Chondrocyte (in vitro differentiated cells): ENCODE data around the gene SKP1. TPM values are rescaled to one million over a fixed set of nuclear protein-coding genes. Genes with fewer than 3 reads are reported as not detected.

Experiments
- DNase-seq: peaks from one replicate; pipeline ENCODE4 v3.0.0; 2021; ENCODE audit warnings: mixed read lengths, low spot score
- H3K27ac Mint-ChIP-seq: one replicate; pipeline ENCODE4 v1.8.0; 2021; ENCODE audit warnings: mild to moderate bottlenecking, moderate library complexity, mixed read lengths; ENCODE audit not compliant: unreplicated experiment
- H3K27me3 Mint-ChIP-seq: 2 replicates; pipeline ENCODE4 v1.8.0; 2021; ENCODE audit warnings: low read depth, mixed read lengths
- H3K36me3 Mint-ChIP-seq: 2 replicates; pipeline ENCODE4 v1.8.0; 2021; ENCODE audit warnings: low read depth, mixed read lengths
- H3K4me1 Mint-ChIP-seq: 2 replicates; pipeline ENCODE4 v1.8.0; 2021; ENCODE audit warnings: low read depth, mild to moderate bottlenecking, mixed read lengths
- H3K4me3 Mint-ChIP-seq: one replicate; pipeline ENCODE4 v1.8.0; 2021; ENCODE audit warnings: mild to moderate bottlenecking, moderate library complexity, mixed read lengths; ENCODE audit not compliant: unreplicated experiment
- H3K9me3 Mint-ChIP-seq: 2 replicates; pipeline ENCODE4 v1.8.0; 2021; ENCODE audit warnings: low read depth, mixed read lengths
- total RNA-seq: library from RNA; stranded (reverse); gene quantifications from 3 replicates; pipeline ENCODE4 v1.2.1, GENCODE V29; 2021
- TF ChIP-seq, protein P1 (sequence below): fragments of 200-600 bp; sonication (generic); IDR thresholded peaks from 2 replicates; pipeline ENCODE4 v1.5.0; 2021; ENCODE audit warnings: antibody characterized with exemption, mild to moderate bottlenecking, moderate library complexity

The SKP1 gene
- total RNA-seq, 1 donor from 2014 or later, result 256 TPM

DNA sequence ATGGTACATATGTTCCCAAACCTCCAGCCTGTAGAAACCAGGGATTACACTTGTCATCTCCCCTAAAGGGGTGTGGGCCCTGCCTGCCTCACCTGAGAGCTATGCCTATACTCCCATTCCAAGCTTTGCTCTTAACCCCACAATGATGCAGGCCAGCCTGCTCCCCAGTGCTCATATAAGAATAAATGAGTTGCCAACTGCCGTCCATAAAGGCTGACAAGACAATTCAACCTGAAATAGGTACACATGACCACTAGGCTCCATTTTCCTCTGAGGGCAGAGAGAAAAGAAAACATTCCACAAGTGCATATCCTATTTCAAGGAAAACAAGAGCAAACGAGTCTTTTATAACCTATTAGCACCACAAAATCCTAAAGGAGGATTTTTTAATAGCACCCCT is 28.4 kb downstream of the SKP1 start:
- no peaks in the 10 kb centered on the region for H3K27me3 Mint-ChIP-seq
- DNase-seq, result peak; percentile 27
- H3K9me3 Mint-ChIP-seq, result no peaks in the 10 kb centered on the region
- TF ChIP-seq, protein P1, sequence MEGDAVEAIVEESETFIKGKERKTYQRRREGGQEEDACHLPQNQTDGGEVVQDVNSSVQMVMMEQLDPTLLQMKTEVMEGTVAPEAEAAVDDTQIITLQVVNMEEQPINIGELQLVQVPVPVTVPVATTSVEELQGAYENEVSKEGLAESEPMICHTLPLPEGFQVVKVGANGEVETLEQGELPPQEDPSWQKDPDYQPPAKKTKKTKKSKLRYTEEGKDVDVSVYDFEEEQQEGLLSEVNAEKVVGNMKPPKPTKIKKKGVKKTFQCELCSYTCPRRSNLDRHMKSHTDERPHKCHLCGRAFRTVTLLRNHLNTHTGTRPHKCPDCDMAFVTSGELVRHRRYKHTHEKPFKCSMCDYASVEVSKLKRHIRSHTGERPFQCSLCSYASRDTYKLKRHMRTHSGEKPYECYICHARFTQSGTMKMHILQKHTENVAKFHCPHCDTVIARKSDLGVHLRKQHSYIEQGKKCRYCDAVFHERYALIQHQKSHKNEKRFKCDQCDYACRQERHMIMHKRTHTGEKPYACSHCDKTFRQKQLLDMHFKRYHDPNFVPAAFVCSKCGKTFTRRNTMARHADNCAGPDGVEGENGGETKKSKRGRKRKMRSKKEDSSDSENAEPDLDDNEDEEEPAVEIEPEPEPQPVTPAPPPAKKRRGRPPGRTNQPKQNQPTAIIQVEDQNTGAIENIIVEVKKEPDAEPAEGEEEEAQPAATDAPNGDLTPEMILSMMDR, result peak; percentile 29
- H3K4me3 Mint-ChIP-seq, result no peak overlapping the region
- peak overlapping the region; percentile 71 for H3K27ac Mint-ChIP-seq
- peaks cover 15% of the 10 kb centered on the region for H3K36me3 Mint-ChIP-seq
- peaks cover 30% of the 10 kb centered on the region for H3K4me1 Mint-ChIP-seq

DNA sequence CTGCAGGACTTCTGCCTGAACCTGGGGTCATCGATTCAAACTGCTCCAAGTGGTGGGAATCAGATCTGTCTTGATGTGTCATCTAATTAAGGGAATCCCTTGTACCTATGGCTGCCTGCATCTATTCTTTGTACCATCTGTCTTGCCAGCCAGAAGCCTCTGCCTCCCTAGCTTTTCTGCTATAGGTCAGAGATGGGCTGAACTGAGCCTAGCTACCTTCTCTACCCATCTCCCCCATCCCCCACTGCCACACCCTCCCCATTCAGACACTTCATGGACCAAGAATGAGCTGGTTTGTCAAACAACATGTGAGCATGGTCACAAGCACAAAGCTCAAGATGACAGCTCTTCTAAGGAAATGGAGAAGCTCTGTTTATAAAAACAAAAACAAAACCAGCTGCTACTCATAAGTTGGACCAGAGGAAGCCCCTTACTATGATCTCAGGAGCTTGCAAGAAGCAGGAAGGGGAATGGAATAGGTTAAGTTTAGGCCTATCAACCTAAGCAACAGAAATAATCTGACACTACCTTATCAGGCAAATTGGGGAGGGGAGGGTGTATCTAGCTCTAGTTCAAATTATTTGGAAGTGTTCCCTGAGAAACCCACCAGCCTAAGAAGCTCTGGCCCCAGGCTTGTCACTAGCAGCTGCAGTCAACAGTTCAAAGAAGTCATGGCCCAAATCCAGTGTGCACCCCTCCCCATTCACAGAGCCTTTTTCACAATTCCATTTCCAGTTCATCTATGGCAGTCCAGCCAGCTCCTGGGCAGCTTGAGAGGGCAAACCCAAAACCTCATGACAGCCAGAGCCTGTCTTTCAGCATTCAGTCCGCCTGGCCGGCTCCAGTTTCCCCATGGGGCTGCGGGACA is 29.9 kb downstream of the SKP1 start:
- Mint-ChIP-seq H3K36me3 (peaks cover 8% of the 10 kb centered on the region), H3K9me3 (no peaks in the 10 kb centered on the region), H3K27me3 (no peaks in the 10 kb centered on the region), H3K27ac (peak overlapping the region; percentile 13), H3K4me3 (no peak overlapping the region), H3K4me1 (peaks cover 26% of the 10 kb centered on the region)
- TF ChIP-seq, protein P1, result no peak
- peak; percentile 44 for DNase-seq

DNA sequence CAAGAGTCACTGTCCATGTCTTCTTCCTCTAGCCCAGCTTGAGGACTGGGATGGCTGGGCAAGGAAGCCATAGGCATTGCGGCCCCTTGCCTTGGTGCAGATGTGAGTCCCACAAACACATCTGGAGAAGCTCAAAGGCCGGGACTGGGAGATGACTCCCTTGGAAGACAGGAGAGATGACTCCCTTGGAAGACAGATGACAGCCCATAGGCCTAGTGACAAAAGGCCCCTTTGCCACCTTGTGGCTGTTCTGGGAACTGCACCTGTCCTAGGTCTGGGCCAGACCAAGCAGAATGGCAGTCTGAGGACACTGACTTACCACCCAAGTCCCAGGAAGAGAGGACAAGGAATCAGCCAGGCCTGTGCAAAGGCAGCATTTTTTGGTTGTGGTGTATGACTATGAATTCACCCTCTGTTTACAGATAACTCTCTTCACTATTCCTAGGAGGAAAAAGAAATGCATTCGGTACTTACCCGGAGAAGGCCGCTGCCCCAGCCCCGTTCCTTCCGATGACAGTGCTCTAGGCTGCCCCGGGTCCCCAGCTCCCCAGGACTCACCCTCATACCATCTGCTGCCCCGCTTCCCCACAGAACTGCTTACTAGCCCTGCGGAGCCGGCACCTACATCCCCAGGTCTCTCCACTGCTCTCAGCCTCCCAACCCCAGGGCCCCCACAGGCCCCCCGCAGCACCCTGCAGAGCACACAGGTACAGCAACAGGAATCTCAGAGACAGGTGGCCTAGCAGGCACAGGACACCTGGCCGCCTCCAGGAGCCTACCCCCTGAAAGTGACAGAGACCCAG is 30.8 kb downstream of the SKP1 start:
- Mint-ChIP-seq H3K4me1 (peaks cover 23% of the 10 kb centered on the region), H3K27ac (peak overlapping the region; percentile 67), H3K9me3 (no peaks in the 10 kb centered on the region), H3K27me3 (no peaks in the 10 kb centered on the region), H3K4me3 (no peak overlapping the region), H3K36me3 (peaks cover 5% of the 10 kb centered on the region)
- peak; percentile 48 for DNase-seq
- TF ChIP-seq, protein P1, result peak; percentile 87

DNA sequence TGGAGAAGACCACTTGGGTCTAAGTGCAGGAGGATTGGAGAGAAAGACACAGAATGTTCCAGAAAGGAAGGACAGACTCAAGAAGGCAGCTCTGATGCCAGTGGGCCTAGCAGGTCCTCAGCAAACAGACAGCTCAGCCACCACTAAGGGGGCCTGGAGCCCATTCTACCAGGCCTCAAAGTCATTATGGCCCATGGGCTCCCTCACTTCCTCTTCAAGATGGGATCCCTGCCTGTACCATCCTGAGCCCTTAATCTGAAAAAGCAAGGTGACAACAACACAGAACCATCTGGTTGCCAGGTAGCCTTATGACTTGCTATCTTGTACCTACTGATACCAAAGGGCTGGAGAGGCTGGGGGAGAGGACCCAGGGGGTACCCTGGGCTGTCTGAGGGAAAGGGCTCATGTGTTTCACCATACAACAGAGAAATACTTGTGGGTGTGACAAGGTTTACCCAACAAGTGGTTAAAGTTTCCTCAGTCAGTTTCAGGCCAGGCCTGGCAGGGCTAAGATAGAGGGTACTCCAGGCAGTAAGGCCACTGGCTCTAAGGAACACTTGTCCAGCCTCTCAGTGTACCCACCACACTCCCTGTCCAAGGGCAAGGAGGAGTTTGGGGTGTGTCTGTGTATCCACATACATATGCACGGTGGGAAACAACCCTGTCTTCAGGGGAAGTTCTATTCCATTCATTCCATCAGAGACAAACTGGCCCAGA is 31.6 kb downstream of the SKP1 start:
- H3K4me3 Mint-ChIP-seq, result no peak overlapping the region
- TF ChIP-seq, protein P1, result no peak
- H3K36me3 Mint-ChIP-seq, result peaks cover 5% of the 10 kb centered on the region
- peaks cover 27% of the 10 kb centered on the region for H3K4me1 Mint-ChIP-seq
- no peaks in the 10 kb centered on the region for H3K27me3 Mint-ChIP-seq
- no peaks in the 10 kb centered on the region for H3K9me3 Mint-ChIP-seq
- H3K27ac Mint-ChIP-seq, result no peak overlapping the region
- DNase-seq, result no peak
